Upper lobe of right lung (tissue), 1 donor: Measurements from ENCODE around the gene CITED4. TPM values are rescaled to one million over a fixed set of nuclear protein-coding genes. Genes with fewer than 3 reads are reported as not detected.

Experiments
- ATAC-seq: fragments of 200-7000 bp; cut with Tn5 transposase; one replicate; pipeline ENCODE4 v1.9.1; 2020; ENCODE audit warnings: mild to moderate bottlenecking, moderate library complexity
- DNase-seq: peaks from one replicate; pipeline ENCODE4 v3.0.0-alpha.2; 2020
- H3K27ac ChIP-seq: fragments of 200-600 bp; one replicate; pipeline ENCODE4 v1.8.0; 2022
- H3K27me3 ChIP-seq: fragments of 200-600 bp; one replicate; pipeline ENCODE4 v1.8.0; 2022; ENCODE audit warnings: mild to moderate bottlenecking
- H3K36me3 ChIP-seq: fragments of 200-600 bp; one replicate; pipeline ENCODE4 v1.8.0; 2022
- H3K4me1 ChIP-seq: fragments of 200-600 bp; one replicate; pipeline ENCODE4 v1.8.0; 2022
- H3K4me3 ChIP-seq: fragments of 200-600 bp; one replicate; pipeline ENCODE4 v1.8.0; 2022; ENCODE audit warnings: mild to moderate bottlenecking
- H3K9me3 ChIP-seq: fragments of 200-600 bp; one replicate; pipeline ENCODE4 v1.8.0; 2022
- CTCF ChIP-seq: fragments of 200-600 bp; IDR thresholded peaks from one replicate; pipeline ENCODE4 v1.8.0; 2022; ENCODE audit warnings: antibody characterized with exemption
- intact Hi-C: fragments of 100-400 bp; cut with DNase I; formaldehyde crosslinking; loops from one replicate; pipeline ENCODE4 v1.11.0; 2022
- total RNA-seq: library from RNA; stranded (reverse); fragmentation: NEBNext Ultra II Directional; extraction: Animal tissue kit (Norgen Biotek cat#: 25700); gene quantifications from one replicate; pipeline ENCODE4 v1.2.1, GENCODE V29; 2021
- donor health status: DM: no; HTN: yes; CAD: no; lungs with severe emphysema.

Gene CITED4
- total RNA-seq, 1 donor from 2014 or later, result 23.2 TPM

GRCh38 chr1:40876891-40877290 lies 14.7 kb upstream of the CITED4 start:
- Histone ChIP-seq H3K4me1 (peaks cover 8% of the 10 kb centered on the region), H3K36me3 (no peaks in the 10 kb centered on the region), H3K27ac (peak overlapping the region; percentile 61), H3K9me3 (no peaks in the 10 kb centered on the region), H3K27me3 (no peaks in the 10 kb centered on the region), H3K4me3 (no peak overlapping the region)
- intact Hi-C loops, result no loop called here
- no peak for ATAC-seq
- no peak for DNase-seq
- no peak for TF ChIP-seq CTCF

DNA sequence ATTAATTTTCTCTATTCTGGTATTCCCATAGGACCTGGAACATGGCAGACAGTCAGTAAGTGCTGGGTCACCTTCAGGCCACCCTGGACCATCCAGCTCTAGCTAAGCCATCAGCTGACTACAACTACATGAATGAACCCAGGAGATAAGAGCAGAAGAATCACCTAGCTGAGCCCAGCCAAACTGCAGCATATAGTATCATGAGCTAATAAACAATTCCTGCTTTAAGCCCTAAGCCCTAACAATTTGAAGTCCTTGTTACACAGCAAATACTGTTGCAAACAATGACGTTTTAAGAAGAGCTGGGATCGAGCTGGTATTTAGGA lies 14.2 kb upstream of the CITED4 start:
- Histone ChIP-seq H3K4me3 (no peak overlapping the region), H3K4me1 (peaks cover 8% of the 10 kb centered on the region), H3K9me3 (no peaks in the 10 kb centered on the region), H3K36me3 (no peaks in the 10 kb centered on the region), H3K27me3 (no peaks in the 10 kb centered on the region), H3K27ac (no peak overlapping the region)
- intact Hi-C loops, result no loop called here
- no peak for TF ChIP-seq CTCF
- ATAC-seq (no peak), DNase-seq (no peak)

DNA sequence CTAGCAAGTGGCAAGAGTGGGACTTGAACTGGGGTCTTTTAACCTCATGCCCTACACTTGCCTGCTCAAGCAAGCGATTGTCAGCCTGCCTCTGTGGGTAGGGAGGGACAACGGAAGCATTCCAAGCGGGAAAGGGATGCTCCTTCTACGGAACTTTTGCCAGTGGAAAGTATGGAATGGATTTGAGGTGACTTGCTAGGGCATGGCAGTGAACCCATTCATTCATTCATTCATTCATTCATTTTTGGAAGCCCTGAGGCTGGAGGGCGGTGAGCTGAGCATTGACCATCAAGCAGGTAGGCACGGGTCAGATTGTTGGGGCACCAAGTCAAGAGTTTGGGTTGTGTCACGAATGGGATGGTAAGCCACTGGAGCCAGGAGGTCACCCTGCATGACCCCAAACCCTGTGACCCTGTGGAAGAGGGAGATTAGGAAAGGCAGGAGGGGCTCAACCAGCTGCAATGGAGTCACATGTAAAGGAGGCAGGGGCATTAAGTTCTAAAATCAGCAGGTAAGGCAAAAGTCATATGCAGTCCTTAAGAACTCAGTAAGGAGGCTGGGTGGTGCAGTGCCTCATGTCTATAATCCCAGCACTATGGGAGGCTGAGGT lies 11.8 kb upstream of the CITED4 start:
- H3K4me1 ChIP-seq, result peaks cover 8% of the 10 kb centered on the region
- no peak overlapping the region for H3K27ac ChIP-seq
- no peak for ATAC-seq
- no peak for DNase-seq
- no peak overlapping the region for H3K4me3 ChIP-seq
- no peak for TF ChIP-seq CTCF
- no peaks in the 10 kb centered on the region for H3K27me3 ChIP-seq
- no peaks in the 10 kb centered on the region for H3K9me3 ChIP-seq
- no peaks in the 10 kb centered on the region for H3K36me3 ChIP-seq
- intact Hi-C loops, result no loop called here

- DNase-seq (no peak), ATAC-seq (no peak)
- H3K27ac ChIP-seq, result no peak overlapping the region
- peaks cover 1% of the 10 kb centered on the region for H3K4me1 ChIP-seq
- H3K9me3 ChIP-seq, result no peaks in the 10 kb centered on the region
- H3K27me3 ChIP-seq, result no peaks in the 10 kb centered on the region
- H3K36me3 ChIP-seq, result no peaks in the 10 kb centered on the region
- H3K4me3 ChIP-seq, result no peak overlapping the region
- TF ChIP-seq CTCF, result no peak
- intact Hi-C loops, result no loop called here
Measured at GRCh38 chr1:40872276-40872675, 10.1 kb upstream of the CITED4 start.

DNA sequence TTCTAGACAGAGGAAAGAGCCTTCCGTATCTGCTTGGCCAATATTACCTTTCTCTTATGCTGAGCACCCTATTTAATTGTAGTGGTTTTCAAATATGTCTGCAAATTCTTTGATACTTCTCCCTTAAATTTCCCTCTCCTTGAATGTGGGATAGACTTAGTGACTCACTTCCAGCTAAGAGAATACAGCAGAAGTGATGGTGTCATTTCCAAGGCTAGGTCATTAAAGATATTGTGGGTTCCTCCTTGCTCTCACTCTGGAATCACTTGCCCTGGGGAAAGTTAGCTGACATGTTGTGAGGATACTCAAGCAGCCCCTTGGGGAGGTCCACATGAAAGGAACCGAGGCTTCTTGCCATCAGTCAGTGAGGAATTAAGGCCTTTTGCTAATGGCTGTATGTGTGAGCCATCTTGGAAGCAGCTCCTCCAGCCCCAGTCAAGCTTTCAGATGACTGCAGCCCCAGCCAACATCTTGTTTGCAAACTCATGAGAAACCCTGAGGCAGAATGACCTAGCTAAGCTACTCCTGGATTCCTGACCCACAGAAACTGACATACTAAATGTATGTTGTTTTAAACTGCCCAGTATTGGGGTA lies 8.1 kb upstream of the CITED4 start:
- no peaks in the 10 kb centered on the region for H3K36me3 ChIP-seq
- intact Hi-C loops, result no loop called here
- DNase-seq, result no peak
- no peak for ATAC-seq
- H3K27ac ChIP-seq, result no peak overlapping the region
- no peak for TF ChIP-seq CTCF
- no peak overlapping the region for H3K4me3 ChIP-seq
- no peaks in the 10 kb centered on the region for H3K4me1 ChIP-seq
- H3K27me3 ChIP-seq, result no peaks in the 10 kb centered on the region
- no peaks in the 10 kb centered on the region for H3K9me3 ChIP-seq
